Vagina (tissue), 2 donors: ENCODE data around the gene LYPD4.
A peak's percentile ranks its signal among the peaks of the same experiment; 100 is the strongest.

Source experiments
- CTCF ChIP-seq, 3 experiments: fragments of 450-650 bp in 2 of 3; fragments of 200-600 bp in 1 of 3; sonication (generic) in 1 of 3; IDR thresholded peaks; one replicate each; pipeline ENCODE4 v1.5.1; 2017 to 2019; ENCODE audit warnings: antibody characterized with exemption in 3 of 3, mild to moderate bottlenecking in 2 of 3, moderate library complexity in 2 of 3
- POLR2A ChIP-seq, 2 donors: fragments of 450-650 bp; IDR thresholded peaks; one replicate each; pipeline ENCODE4 v1.6.1; 2017; ENCODE audit warnings: antibody characterized with exemption in 2 of 2, mild to moderate bottlenecking in 2 of 2, moderate library complexity in 2 of 2

DNA sequence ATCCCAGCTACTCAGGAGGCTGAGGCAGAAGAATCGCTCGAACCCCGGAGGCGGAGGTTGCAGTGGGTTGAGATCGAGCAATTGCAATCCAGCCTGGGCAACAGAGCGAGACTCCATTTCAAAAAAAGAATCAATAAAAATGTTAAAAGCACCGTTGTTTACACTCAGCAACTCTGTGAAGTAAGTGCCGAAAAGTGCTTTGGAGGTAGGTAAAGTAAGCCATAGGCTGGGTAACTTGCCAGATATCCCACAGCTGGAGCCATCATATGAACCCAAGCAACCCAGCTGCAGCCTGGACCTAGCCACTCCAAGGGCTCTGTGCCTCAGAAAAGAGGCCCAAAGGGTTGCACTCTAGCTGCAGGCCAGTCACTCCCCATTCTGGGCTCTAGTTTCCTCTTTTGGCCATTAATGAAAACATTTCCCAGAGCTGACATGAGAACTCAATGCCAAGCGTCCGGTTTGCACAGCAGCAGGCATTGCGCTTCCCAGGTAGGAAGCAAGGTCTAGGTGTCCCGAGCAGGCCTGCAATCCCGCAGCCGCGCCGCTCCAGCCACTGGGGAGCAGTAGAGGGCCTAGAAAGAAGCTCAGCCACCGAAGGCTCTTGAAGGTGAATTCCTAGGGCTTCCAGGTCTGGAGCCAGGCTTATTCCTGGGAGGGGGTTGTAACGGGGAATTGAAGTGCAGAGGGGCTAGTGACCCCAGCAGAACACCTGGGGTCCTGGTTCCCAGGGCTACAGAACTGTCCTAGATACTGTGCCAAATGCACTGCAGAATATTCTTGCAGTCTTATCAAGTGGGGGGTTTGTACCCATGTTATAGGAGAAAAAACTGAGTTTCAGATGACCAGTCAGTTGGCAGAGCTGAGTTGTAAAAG, 28.5 kb upstream of the LYPD4 start:
- TF ChIP-seq POLR2A (IDR thresholded peaks at IDR 0.05), result no peak
- TF ChIP-seq CTCF (IDR thresholded peaks at IDR 0.05), result peak in 2 of 3 experiments; percentile 22 to 31
